ENCODE data around the gene C11orf68. TPM values are rescaled to one million over a fixed set of nuclear protein-coding genes. Genes with fewer than 3 reads are reported as not detected.
A peak's percentile ranks its signal among the peaks of the same experiment; 100 is the strongest.
"Not testable (repeated sequence)": the region's sequence is repeated elsewhere in the genome, so short reads cannot be mapped to it uniquely, and the experiment has no call there.

The C11orf68 gene
- total RNA-seq, 1 experiment from 2014 or later = 31.9 TPM

DNA sequence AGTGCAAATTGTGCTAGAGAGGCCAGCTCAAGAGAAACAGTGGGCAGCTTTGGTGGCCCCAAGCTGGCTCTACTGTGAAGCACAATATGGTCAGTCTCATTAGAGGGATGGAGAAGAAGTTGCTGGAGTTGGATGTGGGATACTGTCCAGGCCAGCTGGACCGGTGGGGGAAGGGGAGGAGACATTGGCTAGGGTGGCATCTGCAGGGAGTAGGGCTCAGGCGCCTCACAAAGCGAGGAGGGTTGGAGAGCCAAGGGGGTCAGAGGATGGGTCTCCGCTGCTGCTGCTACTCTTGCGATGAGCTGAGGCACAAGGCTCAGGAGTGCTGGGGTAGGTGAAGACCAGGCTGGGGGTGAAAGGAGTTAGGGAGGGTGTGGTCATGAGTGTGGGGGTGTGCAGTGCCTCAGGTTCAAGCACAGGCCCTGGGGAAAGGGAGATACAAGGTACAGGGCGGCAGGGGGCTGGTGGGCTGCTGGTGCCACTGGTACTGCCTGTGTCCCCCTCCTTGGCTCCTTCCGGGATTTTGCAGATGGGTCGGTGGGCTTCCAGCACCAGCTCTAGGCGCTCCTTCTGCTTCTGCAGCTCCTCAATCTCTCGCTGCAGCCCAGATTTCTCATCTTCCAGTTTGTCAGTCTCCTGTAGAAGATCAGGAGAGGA is 26.1 kb downstream of the C11orf68 start (continued):
- TF ChIP-seq, protein P1, sequence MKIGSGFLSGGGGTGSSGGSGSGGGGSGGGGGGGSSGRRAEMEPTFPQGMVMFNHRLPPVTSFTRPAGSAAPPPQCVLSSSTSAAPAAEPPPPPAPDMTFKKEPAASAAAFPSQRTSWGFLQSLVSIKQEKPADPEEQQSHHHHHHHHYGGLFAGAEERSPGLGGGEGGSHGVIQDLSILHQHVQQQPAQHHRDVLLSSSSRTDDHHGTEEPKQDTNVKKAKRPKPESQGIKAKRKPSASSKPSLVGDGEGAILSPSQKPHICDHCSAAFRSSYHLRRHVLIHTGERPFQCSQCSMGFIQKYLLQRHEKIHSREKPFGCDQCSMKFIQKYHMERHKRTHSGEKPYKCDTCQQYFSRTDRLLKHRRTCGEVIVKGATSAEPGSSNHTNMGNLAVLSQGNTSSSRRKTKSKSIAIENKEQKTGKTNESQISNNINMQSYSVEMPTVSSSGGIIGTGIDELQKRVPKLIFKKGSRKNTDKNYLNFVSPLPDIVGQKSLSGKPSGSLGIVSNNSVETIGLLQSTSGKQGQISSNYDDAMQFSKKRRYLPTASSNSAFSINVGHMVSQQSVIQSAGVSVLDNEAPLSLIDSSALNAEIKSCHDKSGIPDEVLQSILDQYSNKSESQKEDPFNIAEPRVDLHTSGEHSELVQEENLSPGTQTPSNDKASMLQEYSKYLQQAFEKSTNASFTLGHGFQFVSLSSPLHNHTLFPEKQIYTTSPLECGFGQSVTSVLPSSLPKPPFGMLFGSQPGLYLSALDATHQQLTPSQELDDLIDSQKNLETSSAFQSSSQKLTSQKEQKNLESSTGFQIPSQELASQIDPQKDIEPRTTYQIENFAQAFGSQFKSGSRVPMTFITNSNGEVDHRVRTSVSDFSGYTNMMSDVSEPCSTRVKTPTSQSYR (CRISPR knock-in tag; IDR thresholded peaks at IDR 0.05) = no peak

DNA sequence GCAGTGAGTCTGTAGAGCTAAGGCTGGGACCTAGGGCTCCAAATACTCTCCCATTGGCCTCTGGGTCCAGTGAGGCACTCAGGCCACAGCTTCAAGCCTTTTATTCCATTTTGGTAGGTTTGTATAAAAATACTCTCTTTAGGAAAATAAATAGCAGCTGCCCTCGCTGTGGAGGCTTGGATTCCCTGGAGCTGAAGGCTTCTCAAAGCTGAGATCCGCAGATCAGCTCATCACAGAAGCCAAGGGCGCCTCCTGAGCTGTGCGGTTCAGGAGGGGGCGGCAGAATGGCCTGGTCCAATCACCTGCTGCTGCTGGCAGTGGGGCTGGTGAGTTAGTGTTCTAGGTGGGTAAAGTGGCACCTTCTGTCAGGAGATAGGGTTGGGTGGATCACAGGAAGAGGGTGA is 26.7 kb downstream of the C11orf68 start:
- peaks cover 20% of the 10 kb centered on the region for H3K27me3 Mint-ChIP-seq (ENCODE audit: low read depth)
- not testable (repeated sequence) for ATAC-seq
- H3K4me3 Mint-ChIP-seq = peak overlapping the region; percentile 75

DNA sequence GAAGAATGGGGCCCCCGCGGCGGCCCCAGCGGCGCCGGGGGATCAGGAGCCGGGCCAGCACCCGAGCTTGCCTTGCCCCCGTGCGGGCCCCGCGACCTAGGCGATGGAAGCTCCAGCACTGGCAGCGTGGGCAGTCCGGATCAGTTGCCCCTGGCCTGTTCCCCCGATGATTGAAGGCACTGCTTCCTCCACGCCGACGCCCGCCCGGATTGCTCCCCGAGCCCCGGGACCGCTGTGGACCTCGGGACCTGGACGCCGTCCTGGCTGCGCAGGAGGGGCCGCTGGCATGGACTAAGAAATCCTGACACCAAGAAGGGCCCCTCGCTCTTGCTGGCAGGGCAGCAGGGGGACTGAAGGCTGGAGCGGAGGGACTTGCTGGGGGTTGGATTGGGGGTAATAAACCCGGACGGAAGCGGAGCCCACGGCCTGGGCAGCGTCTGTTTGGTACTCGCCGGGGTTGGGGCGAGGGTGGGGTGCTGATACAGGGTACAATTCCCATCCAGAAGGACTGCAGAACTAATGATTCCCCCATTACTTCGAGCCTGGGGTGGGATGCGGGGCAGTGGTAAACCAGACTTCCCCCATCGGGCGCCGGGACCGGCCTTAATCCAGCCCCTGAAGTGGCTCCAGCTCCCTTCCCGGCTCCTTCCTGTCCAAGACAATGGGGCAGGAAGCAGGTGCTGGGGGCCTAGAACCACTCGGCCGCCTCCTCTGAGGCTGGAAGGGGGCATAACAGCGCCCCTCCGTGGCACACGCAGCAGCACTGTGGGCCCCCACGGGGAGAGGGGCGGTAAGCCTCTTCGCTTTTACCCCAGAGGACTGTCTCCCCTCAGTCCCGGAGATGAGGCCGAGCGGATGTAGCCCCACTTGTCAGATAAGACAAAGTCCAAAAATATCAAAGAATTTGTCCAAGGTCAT is 27.4 kb downstream of the C11orf68 start:
- H3K4me1 Mint-ChIP-seq = peaks cover 48% of the 10 kb centered on the region
- H3K27me3 Mint-ChIP-seq (ENCODE audit: low read depth) = peaks cover 15% of the 10 kb centered on the region
- DNase-seq (ENCODE audit: low spot score) (peak; percentile 69), ATAC-seq (peak; percentile 17)
- peak overlapping the region; percentile 75 for H3K4me3 Mint-ChIP-seq
- no peaks in the 10 kb centered on the region for H3K9me3 Mint-ChIP-seq
- no peak overlapping the region; the same call in 1 of the 2 replicates for H3K27ac Mint-ChIP-seq
- CTCF ChIA-PET = interaction anchor here (0.6 to 11.9 kb wide), 46 partner anchors 7 to 339 kb away, joined by 3 to 539 read pairs (median 6); partner anchors contain the start of genes AP5B1, BANF1, C11orf68 and CFL1
- H3K36me3 Mint-ChIP-seq = peaks cover 10% of the 10 kb centered on the region
- POLR2A ChIA-PET = interaction anchor here (0.6 to 7.2 kb wide), 14 partner anchors 7 to 179 kb away, joined by 3 to 90 read pairs (median 4); partner anchors contain the start of genes CFL1, FOSL1, KAT5 and MUS81
- TF ChIP-seq ZNF671 (CRISPR knock-in tag; IDR thresholded peaks at IDR 0.05) (no peak), HMGA2 (CRISPR knock-in tag; IDR thresholded peaks at IDR 0.05) (no peak), MXD4 (CRISPR knock-in tag; IDR thresholded peaks at IDR 0.05; ENCODE audit: borderline replicate concordance) (no peak), GABPB1 (CRISPR knock-in tag; IDR thresholded peaks at IDR 0.05) (peak; percentile 37; the same call in 1 of the 2 replicates), FOXP1 (CRISPR knock-in tag; IDR thresholded peaks at IDR 0.05; ENCODE audit: borderline replicate concordance) (no peak), ETV6 (CRISPR knock-in tag; IDR thresholded peaks at IDR 0.05) (no peak; the same call in 1 of the 2 replicates)
- TF ChIP-seq, protein P2, sequence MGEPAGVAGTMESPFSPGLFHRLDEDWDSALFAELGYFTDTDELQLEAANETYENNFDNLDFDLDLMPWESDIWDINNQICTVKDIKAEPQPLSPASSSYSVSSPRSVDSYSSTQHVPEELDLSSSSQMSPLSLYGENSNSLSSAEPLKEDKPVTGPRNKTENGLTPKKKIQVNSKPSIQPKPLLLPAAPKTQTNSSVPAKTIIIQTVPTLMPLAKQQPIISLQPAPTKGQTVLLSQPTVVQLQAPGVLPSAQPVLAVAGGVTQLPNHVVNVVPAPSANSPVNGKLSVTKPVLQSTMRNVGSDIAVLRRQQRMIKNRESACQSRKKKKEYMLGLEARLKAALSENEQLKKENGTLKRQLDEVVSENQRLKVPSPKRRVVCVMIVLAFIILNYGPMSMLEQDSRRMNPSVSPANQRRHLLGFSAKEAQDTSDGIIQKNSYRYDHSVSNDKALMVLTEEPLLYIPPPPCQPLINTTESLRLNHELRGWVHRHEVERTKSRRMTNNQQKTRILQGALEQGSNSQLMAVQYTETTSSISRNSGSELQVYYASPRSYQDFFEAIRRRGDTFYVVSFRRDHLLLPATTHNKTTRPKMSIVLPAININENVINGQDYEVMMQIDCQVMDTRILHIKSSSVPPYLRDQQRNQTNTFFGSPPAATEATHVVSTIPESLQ (CRISPR knock-in tag; IDR thresholded peaks at IDR 0.05) = no peak
- TF ChIP-seq, protein P3, sequence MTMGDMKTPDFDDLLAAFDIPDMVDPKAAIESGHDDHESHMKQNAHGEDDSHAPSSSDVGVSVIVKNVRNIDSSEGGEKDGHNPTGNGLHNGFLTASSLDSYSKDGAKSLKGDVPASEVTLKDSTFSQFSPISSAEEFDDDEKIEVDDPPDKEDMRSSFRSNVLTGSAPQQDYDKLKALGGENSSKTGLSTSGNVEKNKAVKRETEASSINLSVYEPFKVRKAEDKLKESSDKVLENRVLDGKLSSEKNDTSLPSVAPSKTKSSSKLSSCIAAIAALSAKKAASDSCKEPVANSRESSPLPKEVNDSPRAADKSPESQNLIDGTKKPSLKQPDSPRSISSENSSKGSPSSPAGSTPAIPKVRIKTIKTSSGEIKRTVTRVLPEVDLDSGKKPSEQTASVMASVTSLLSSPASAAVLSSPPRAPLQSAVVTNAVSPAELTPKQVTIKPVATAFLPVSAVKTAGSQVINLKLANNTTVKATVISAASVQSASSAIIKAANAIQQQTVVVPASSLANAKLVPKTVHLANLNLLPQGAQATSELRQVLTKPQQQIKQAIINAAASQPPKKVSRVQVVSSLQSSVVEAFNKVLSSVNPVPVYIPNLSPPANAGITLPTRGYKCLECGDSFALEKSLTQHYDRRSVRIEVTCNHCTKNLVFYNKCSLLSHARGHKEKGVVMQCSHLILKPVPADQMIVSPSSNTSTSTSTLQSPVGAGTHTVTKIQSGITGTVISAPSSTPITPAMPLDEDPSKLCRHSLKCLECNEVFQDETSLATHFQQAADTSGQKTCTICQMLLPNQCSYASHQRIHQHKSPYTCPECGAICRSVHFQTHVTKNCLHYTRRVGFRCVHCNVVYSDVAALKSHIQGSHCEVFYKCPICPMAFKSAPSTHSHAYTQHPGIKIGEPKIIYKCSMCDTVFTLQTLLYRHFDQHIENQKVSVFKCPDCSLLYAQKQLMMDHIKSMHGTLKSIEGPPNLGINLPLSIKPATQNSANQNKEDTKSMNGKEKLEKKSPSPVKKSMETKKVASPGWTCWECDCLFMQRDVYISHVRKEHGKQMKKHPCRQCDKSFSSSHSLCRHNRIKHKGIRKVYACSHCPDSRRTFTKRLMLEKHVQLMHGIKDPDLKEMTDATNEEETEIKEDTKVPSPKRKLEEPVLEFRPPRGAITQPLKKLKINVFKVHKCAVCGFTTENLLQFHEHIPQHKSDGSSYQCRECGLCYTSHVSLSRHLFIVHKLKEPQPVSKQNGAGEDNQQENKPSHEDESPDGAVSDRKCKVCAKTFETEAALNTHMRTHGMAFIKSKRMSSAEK (CRISPR knock-in tag; IDR thresholded peaks at IDR 0.05; ENCODE audit: borderline replicate concordance) = no peak
- TF ChIP-seq, protein P4, sequence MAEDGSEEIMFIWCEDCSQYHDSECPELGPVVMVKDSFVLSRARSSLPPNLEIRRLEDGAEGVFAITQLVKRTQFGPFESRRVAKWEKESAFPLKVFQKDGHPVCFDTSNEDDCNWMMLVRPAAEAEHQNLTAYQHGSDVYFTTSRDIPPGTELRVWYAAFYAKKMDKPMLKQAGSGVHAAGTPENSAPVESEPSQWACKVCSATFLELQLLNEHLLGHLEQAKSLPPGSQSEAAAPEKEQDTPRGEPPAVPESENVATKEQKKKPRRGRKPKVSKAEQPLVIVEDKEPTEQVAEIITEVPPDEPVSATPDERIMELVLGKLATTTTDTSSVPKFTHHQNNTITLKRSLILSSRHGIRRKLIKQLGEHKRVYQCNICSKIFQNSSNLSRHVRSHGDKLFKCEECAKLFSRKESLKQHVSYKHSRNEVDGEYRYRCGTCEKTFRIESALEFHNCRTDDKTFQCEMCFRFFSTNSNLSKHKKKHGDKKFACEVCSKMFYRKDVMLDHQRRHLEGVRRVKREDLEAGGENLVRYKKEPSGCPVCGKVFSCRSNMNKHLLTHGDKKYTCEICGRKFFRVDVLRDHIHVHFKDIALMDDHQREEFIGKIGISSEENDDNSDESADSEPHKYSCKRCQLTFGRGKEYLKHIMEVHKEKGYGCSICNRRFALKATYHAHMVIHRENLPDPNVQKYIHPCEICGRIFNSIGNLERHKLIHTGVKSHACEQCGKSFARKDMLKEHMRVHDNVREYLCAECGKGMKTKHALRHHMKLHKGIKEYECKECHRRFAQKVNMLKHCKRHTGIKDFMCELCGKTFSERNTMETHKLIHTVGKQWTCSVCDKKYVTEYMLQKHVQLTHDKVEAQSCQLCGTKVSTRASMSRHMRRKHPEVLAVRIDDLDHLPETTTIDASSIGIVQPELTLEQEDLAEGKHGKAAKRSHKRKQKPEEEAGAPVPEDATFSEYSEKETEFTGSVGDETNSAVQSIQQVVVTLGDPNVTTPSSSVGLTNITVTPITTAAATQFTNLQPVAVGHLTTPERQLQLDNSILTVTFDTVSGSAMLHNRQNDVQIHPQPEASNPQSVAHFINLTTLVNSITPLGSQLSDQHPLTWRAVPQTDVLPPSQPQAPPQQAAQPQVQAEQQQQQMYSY (CRISPR knock-in tag; IDR thresholded peaks at IDR 0.05) = no peak
- TF ChIP-seq, protein P5, sequence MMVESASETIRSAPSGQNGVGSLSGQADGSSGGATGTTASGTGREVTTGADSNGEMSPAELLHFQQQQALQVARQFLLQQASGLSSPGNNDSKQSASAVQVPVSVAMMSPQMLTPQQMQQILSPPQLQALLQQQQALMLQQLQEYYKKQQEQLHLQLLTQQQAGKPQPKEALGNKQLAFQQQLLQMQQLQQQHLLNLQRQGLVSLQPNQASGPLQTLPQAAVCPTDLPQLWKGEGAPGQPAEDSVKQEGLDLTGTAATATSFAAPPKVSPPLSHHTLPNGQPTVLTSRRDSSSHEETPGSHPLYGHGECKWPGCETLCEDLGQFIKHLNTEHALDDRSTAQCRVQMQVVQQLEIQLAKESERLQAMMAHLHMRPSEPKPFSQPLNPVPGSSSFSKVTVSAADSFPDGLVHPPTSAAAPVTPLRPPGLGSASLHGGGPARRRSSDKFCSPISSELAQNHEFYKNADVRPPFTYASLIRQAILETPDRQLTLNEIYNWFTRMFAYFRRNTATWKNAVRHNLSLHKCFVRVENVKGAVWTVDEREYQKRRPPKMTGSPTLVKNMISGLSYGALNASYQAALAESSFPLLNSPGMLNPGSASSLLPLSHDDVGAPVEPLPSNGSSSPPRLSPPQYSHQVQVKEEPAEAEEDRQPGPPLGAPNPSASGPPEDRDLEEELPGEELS (CRISPR knock-in tag; IDR thresholded peaks at IDR 0.05) = peak; percentile 47; the same call in 1 of the 2 replicates

More for the DNA sequence above, 26.7 kb downstream of the C11orf68 start:
- POLR2A ChIA-PET = interaction anchor here (1.5 to 7.2 kb wide), 3 partner anchors 25 to 32 kb away, joined by 3 to 90 read pairs (median 12); partner anchors contain the start of genes CFL1 and MUS81
- CTCF ChIA-PET = interaction anchor here (1.0 to 11.9 kb wide), 17 partner anchors 14 to 180 kb away, joined by 3 to 539 read pairs (median 18); partner anchors contain the start of genes AP5B1, BANF1, C11orf68 and CFL1
- H3K9me3 Mint-ChIP-seq; DNase-seq (ENCODE audit: low spot score); H3K36me3 Mint-ChIP-seq: not testable (repeated sequence)
- peaks cover 44% of the 10 kb centered on the region for H3K4me1 Mint-ChIP-seq
- peak overlapping the region; percentile 89; the same call in 1 of the 2 replicates for H3K27ac Mint-ChIP-seq
